B cell (primary cell): Measurements from ENCODE around the gene PHKG1. TPM values are rescaled to one million over a fixed set of nuclear protein-coding genes. Genes with fewer than 3 reads are reported as not detected.

Experiments used
- ATAC-seq: fragments of 200-7000 bp; cut with Tn5 transposase; one replicate; pipeline ENCODE4 v1.10.0; 2021; ENCODE audit warnings: low read depth, mild to moderate bottlenecking, moderate number of reproducible peaks, moderate library complexity
- CTCF ChIA-PET: fragments of 350-600 bp; sonication (Branson Sonifier 250); formaldehyde crosslinking; loops from one replicate; lab custom pipeline; 2021; ENCODE audit warnings: antibody characterized with exemption, inconsistent platforms; lab: Charles Lee
- POLR2A ChIA-PET: fragments of 350-600 bp; sonication (Branson Sonifier 250); formaldehyde crosslinking; loops from one replicate; lab custom pipeline; 2021; ENCODE audit warnings: antibody characterized with exemption; lab: Charles Lee
- DNase-seq: peaks from one replicate; pipeline ENCODE4 v3.0.0; 2013
- H2AFZ ChIP-seq: 2 replicates; pipeline ENCODE4 v1.6.1; 2012; ENCODE audit warnings: mild to moderate bottlenecking, low read depth, low read length; ENCODE audit not compliant: insufficient read depth, poor library complexity, severe bottlenecking
- H3K27ac ChIP-seq, 2 donors: 1 replicate in 1 of 2; 2 replicates in 1 of 2; pipeline ENCODE4 v1.5.1; 2012 to 2013; ENCODE audit warnings: low read length in 2 of 2, mild to moderate bottlenecking in 2 of 2, moderate library complexity in 1 of 2
- H3K27me3 ChIP-seq, 4 experiments: fragments of 200-600 bp in 1 of 4; sonication (generic) in 1 of 4; replicated peaks in 1 of 4; 1 replicate in 2 of 4; 2 replicates in 2 of 4; pipeline versions ENCODE4 v1.6.1 to v1.7.0; 2013 to 2016; ENCODE audit warnings: low read length in 3 of 4, mild to moderate bottlenecking in 2 of 4, mixed read lengths in 1 of 4, moderate library complexity in 1 of 4; ENCODE audit not compliant: insufficient read depth in 4 of 4, control insufficient read depth in 3 of 4; ENCODE audit errors: control extremely low read depth in 1 of 4
- H3K36me3 ChIP-seq, 2 experiments: replicated peaks in 1 of 2; 1 replicate in 1 of 2; 2 replicates in 1 of 2; pipeline versions ENCODE4 v1.6.1 to v1.7.1; 2013; ENCODE audit warnings: low read length in 1 of 2; ENCODE audit not compliant: insufficient read depth in 2 of 2, control insufficient read depth in 1 of 2; ENCODE audit errors: control extremely low read depth in 1 of 2, extremely low read depth in 1 of 2
- H3K4me1 ChIP-seq, 2 donors: fragments of 200-600 bp in 1 of 2; sonication (generic) in 1 of 2; 1 replicate in 1 of 2; 2 replicates in 1 of 2; pipeline versions ENCODE4 v1.5.1 to v1.6.1; 2013 to 2017; ENCODE audit warnings: low read length in 2 of 2; ENCODE audit not compliant: control insufficient read depth in 2 of 2, insufficient read depth in 2 of 2
- H3K4me2 ChIP-seq: replicated peaks from 2 replicates; pipeline ENCODE3; 2012; ENCODE audit warnings: mild to moderate bottlenecking, low read depth, low read length; ENCODE audit not compliant: poor library complexity, severe bottlenecking
- H3K4me3 ChIP-seq, 5 experiments: fragments of 200-600 bp in 1 of 5; sonication (generic) in 1 of 5; 1 replicate in 3 of 5; 2 replicates in 2 of 5; pipeline versions ENCODE4 v1.5.1 to v1.7.0; 2011 to 2016; ENCODE audit warnings: low read length in 4 of 5, mild to moderate bottlenecking in 4 of 5, low read depth in 2 of 5, control low read depth in 1 of 5, moderate library complexity in 1 of 5; ENCODE audit not compliant: insufficient read depth in 1 of 5; ENCODE audit errors: control extremely low read depth in 1 of 5, extremely low read depth in 1 of 5
- H3K79me2 ChIP-seq: fragments of 200-600 bp; sonication (generic); one replicate; pipeline ENCODE4 v1.6.0; 2016; ENCODE audit warnings: low read length; ENCODE audit not compliant: control insufficient read depth, insufficient read depth
- H3K9ac ChIP-seq: fragments of 200-600 bp; sonication (generic); 2 replicates; pipeline ENCODE4 v1.6.1; 2017; ENCODE audit warnings: mild to moderate bottlenecking, low read length, moderate library complexity
- H3K9me3 ChIP-seq, 3 donors: one replicate each; pipeline versions ENCODE4 v1.6.1 to v1.7.1; 2013; ENCODE audit warnings: low read length in 2 of 3; ENCODE audit not compliant: control insufficient read depth in 2 of 3, insufficient read depth in 1 of 3; ENCODE audit errors: control extremely low read depth in 1 of 3
- H4K20me1 ChIP-seq: 2 replicates; pipeline ENCODE4 v1.6.0; 2012; ENCODE audit warnings: mild to moderate bottlenecking, low read length; ENCODE audit not compliant: insufficient read depth, control insufficient read depth, poor library complexity, severe bottlenecking
- H3K27ac Mint-ChIP-seq: one replicate; pipeline ENCODE4 v1.8.0; 2021; ENCODE audit warnings: mixed read lengths
- H3K27me3 Mint-ChIP-seq: one replicate; pipeline ENCODE4 v1.8.0; 2021; ENCODE audit warnings: mixed read lengths
- H3K4me1 Mint-ChIP-seq: one replicate; pipeline ENCODE4 v1.8.0; 2021; ENCODE audit warnings: mixed read lengths
- H3K4me3 Mint-ChIP-seq: one replicate; pipeline ENCODE4 v1.8.0; 2021; ENCODE audit warnings: mixed read lengths
- H3K9me3 Mint-ChIP-seq: one replicate; pipeline ENCODE4 v1.8.0; 2022; ENCODE audit warnings: mixed read lengths; ENCODE audit not compliant: insufficient read depth
- CTCF ChIP-seq: fragments of 200-600 bp; IDR thresholded peaks from one replicate; pipeline ENCODE4 v1.8.0; 2022; ENCODE audit warnings: antibody characterized with exemption, mild to moderate bottlenecking
- EZH2 ChIP-seq: IDR thresholded peaks from 2 replicates; pipeline ENCODE4 v1.6.1; 2012; ENCODE audit warnings: borderline replicate concordance, low read depth, mild to moderate bottlenecking, moderate library complexity, low read length; ENCODE audit not compliant: insufficient read depth, poor library complexity, severe bottlenecking
- WGBS: methylation state at CpG from one replicate; pipeline ENCODE4 v1.1.5; 2013; ENCODE audit warnings: missing lambda C conversion rate; ENCODE audit not compliant: insufficient coverage; 5-methylcytosine and 5-hydroxymethylcytosine counted together
- intact Hi-C: fragments of 100-400 bp; cut with micrococcal nuclease; formaldehyde crosslinking; loops from one replicate; pipeline ENCODE4 v1.10.0; 2022
- polyA plus RNA-seq: library from polyadenylated mRNA; depleted of rRNA; stranded (reverse); fragments of >200 nt; gene quantifications from 2 replicates; pipeline ENCODE4 v1.2.3, GENCODE V29; 2012
- total RNA-seq, 2 donors: library from RNA; stranded (reverse); fragments of 120-200 nt in 1 of 2; gene quantifications; 1 replicate in 1 of 2; 2 replicates in 1 of 2; pipeline versions ENCODE4 v1.2.3 to v1.2.4, GENCODE V29; 2013 to 2022

Gene PHKG1
- total and polyA plus RNA-seq, 2 donors (not counting 1 experiment from before 2014, with no cell fraction given), result 1.9 to 4.0 TPM

- peaks cover 0 to 3% (median 0%) of the 10 kb centered on the region in 4 experiments for H3K27me3 ChIP-seq
- peaks cover 3% of the 10 kb centered on the region for H3K27me3 Mint-ChIP-seq
- ATAC-seq (peak; percentile 99), DNase-seq (peak; percentile 97)
- TF ChIP-seq EZH2, result no peak
- TF ChIP-seq CTCF, result no peak
- H3K27ac ChIP-seq, result peak within 1 kb of the TSS; percentile 77 to 89
- POLR2A ChIA-PET, result interaction anchor here (1.0 to 1.5 kb wide), 3 partner anchors 42 to 1347 kb away, joined by 3 to 7 read pairs (median 4); partner anchors contain the start of gene SEC61G
- H3K4me2 ChIP-seq, result peak within 1 kb of the TSS; percentile 85
- H3K79me2 ChIP-seq, result peaks cover 29% of the 10 kb centered on the region
- peak within 1 kb of the TSS; percentile 99 for H3K4me3 Mint-ChIP-seq
- peaks cover 8 to 25% of the 10 kb centered on the region in 2 experiments for H3K36me3 ChIP-seq
- CTCF ChIA-PET, result interaction anchor here (0.8 to 1.1 kb wide), 2 partner anchors 32 to 740 kb away, joined by 3 read pairs; no protein-coding TSS in a partner anchor
- H2AFZ ChIP-seq, result peak within 1 kb of the TSS; percentile 86
- H3K4me3 ChIP-seq, result peak within 1 kb of the TSS; percentile 75 to 99 (median 87)
- peaks cover 17 to 22% of the 10 kb centered on the region in 2 donors for H3K4me1 ChIP-seq
- intact Hi-C loops, result loop anchor here (1.0 to 2.0 kb wide), 5 partner anchors 41 to 1347 kb away; partner anchors contain the start of genes CCT6A, MRPS17, PSPH and SEC61G
- peaks cover 36% of the 10 kb centered on the region for H3K4me1 Mint-ChIP-seq
- peak within 1 kb of the TSS; percentile 98 for H3K27ac Mint-ChIP-seq
- peaks cover 6% of the 10 kb centered on the region for H4K20me1 ChIP-seq
- H3K9me3 Mint-ChIP-seq, result no peaks in the 10 kb centered on the region
- peak within 1 kb of the TSS; percentile 84 for H3K9ac ChIP-seq
- whole genome bisulfite sequencing, result under 1% methylated on average over 53 of the region's 57 CpGs
- H3K9me3 ChIP-seq, result peaks cover 0 to 6% (median 0%) of the 10 kb centered on the region in 3 donors
Observed at GRCh38 chr7:56106108-56107073, 13.6 kb upstream of the PHKG1 start, which contains the start of gene CHCHD2. TSS of gene CHCHD2 (minus strand) at chr7:56106476. CDS start at chr7:56106413, 63 bp downstream.
